Stomach (tissue), 9 donors: ENCODE data around the gene GTF3C4. TPM values are rescaled to one million over a fixed set of nuclear protein-coding genes. Genes with fewer than 3 reads are reported as not detected.
A peak's percentile ranks its signal among the peaks of the same experiment; 100 is the strongest.

Source experiments
- DNase-seq, 2 donors: peaks; one replicate each; pipeline versions ENCODE4 v3.0.0 to v3.0.0-alpha.2; 2013 to 2019
- H3K27ac ChIP-seq, 5 donors: fragments of 200-600 bp in 4 of 5; sonication (generic) in 4 of 5; one replicate each; pipeline ENCODE4 v1.5.1; 2013 to 2019; ENCODE audit warnings: mild to moderate bottlenecking in 1 of 5, moderate library complexity in 1 of 5
- H3K27me3 ChIP-seq, 3 donors: fragments of 200-600 bp; sonication (generic); one replicate each; pipeline ENCODE4 v1.5.1; 2017 to 2019; ENCODE audit warnings: mixed run types in 1 of 3
- H3K36me3 ChIP-seq, 4 donors: fragments of 200-600 bp; sonication (generic); 1 replicate in 3 of 4; 2 replicates in 1 of 4; pipeline ENCODE4 v1.5.1; 2016 to 2019
- H3K4me1 ChIP-seq, 4 donors: fragments of 200-600 bp; sonication (generic); one replicate each; pipeline ENCODE4 v1.5.1; 2016 to 2019
- H3K4me3 ChIP-seq, 4 donors: fragments of 200-600 bp; sonication (generic) in 3 of 4; one replicate each; pipeline ENCODE4 v1.5.1; 2016 to 2019; ENCODE audit warnings: mild to moderate bottlenecking in 1 of 4
- H3K9me3 ChIP-seq, 4 donors: fragments of 200-600 bp; sonication (generic); one replicate each; pipeline ENCODE4 v1.5.1; 2016 to 2019
- EP300 ChIP-seq: sonication (generic); formaldehyde crosslinking; IDR thresholded peaks from one replicate; pipeline ENCODE4 v1.6.1; 2017; ENCODE audit warnings: antibody characterized with exemption
- POLR2A ChIP-seq, 4 donors: fragments of 450-650 bp; IDR thresholded peaks; one replicate each; pipeline ENCODE4 v1.6.1; 2016; ENCODE audit warnings: antibody characterized with exemption in 4 of 4, control low read depth in 2 of 4, mild to moderate bottlenecking in 1 of 4, moderate library complexity in 1 of 4
- POLR2AphosphoS5 ChIP-seq, 3 donors: sonication (generic); formaldehyde crosslinking; IDR thresholded peaks; one replicate each; pipeline ENCODE4 v1.6.1; 2016; ENCODE audit warnings: antibody characterized with exemption in 3 of 3
- WGBS, 5 donors: extraction: QIAGEN DNeasy Blood & Tissue Kit in 3 of 5; methylation state at CpG; one replicate each; pipeline versions ENCODE4 v1.1.5 to v1.1.7; 2013 to 2018; 5-methylcytosine and 5-hydroxymethylcytosine counted together
- intact Hi-C: fragments of 100-400 bp; cut with DNase I; formaldehyde crosslinking; loops from one replicate; pipeline ENCODE4 v1.15.1; 2023; ENCODE audit warnings: low total_unique reads
- polyA plus RNA-seq, 3 donors: library from polyadenylated mRNA; stranded (reverse); fragments of 200-250 nt; gene quantifications; one replicate each; pipeline ENCODE4 v1.2.3, GENCODE V29; 2013
- total RNA-seq, 5 donors: library from RNA; depleted of rRNA; stranded (reverse); fragments of >200 nt; gene quantifications; one replicate each; pipeline versions ENCODE4 v1.1.0 to v1.2.3, GENCODE V29; 2014 to 2016
- TF ChIP-seq, protein P1 (sequence below), 7 experiments: fragments of 450-650 bp in 4 of 7; fragments of 200-600 bp in 3 of 7; sonication (generic) in 3 of 7; IDR thresholded peaks; one replicate each; pipeline ENCODE4 v1.5.1; 2016 to 2019; ENCODE audit warnings: antibody characterized with exemption in 7 of 7, control low read depth in 2 of 7, mild to moderate bottlenecking in 1 of 7
- donor health status: healthy with polysubstance abuse.
- donor health status: Bipolar disorder and iron deficiency.
- donor health status: healthy.

Gene GTF3C4
- total and polyA plus RNA-seq, 8 donors = 2.6 to 68.8 (median 11.4) TPM

DNA sequence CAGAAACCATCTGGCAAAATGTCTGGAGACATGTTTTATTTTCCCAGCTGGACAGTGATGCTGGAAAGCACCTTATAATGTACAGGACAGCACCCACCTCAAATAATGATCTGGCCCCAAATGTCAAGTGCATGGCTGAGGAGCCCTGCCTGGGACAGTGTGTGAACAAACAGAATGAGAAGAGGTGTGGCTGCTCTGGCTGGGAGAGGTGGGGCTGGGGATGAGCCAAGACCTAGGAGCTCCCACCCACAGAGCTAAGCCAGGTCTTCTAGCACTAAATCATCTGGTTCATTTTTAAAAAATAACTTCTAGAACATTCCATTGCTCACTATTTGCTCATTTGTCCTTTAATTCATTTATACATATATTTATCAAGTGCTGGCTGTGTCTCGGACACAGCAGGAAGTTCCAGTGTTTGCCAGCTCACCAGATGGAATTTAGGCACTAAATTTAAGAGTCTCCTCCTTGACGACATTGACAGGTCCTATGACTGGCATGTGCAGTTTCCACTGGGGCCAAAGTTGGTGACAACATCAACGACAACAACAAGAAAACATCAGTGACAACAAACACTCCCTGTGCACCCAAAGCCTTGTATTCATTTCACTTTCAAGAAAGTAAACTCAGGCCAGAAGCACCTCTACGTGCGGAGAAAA is 59.1 kb downstream of the GTF3C4 start:
- TF ChIP-seq EP300 (no peak), POLR2AphosphoS5 (IDR thresholded peaks at IDR 0.05) (no peak), POLR2A (IDR thresholded peaks at IDR 0.05) (no peak)
- TF ChIP-seq, protein P1, sequence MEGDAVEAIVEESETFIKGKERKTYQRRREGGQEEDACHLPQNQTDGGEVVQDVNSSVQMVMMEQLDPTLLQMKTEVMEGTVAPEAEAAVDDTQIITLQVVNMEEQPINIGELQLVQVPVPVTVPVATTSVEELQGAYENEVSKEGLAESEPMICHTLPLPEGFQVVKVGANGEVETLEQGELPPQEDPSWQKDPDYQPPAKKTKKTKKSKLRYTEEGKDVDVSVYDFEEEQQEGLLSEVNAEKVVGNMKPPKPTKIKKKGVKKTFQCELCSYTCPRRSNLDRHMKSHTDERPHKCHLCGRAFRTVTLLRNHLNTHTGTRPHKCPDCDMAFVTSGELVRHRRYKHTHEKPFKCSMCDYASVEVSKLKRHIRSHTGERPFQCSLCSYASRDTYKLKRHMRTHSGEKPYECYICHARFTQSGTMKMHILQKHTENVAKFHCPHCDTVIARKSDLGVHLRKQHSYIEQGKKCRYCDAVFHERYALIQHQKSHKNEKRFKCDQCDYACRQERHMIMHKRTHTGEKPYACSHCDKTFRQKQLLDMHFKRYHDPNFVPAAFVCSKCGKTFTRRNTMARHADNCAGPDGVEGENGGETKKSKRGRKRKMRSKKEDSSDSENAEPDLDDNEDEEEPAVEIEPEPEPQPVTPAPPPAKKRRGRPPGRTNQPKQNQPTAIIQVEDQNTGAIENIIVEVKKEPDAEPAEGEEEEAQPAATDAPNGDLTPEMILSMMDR (IDR thresholded peaks at IDR 0.05) = no peak
- 51 to 61% (median 59%) methylated on average over 5 of the region's 5 CpGs for WGBS, 5 donors
- no peak for DNase-seq
- intact Hi-C loops = no loop called here
- Histone ChIP-seq H3K4me3 (no peak overlapping the region), H3K36me3 (no peaks in the 10 kb centered on the region), H3K27ac (no peak overlapping the region), H3K9me3 (no peaks in the 10 kb centered on the region), H3K27me3 (peaks cover 0 to 15% (median 0%) of the 10 kb centered on the region in 3 donors), H3K4me1 (peaks cover 0 to 3% (median 0%) of the 10 kb centered on the region in 4 donors)

DNA sequence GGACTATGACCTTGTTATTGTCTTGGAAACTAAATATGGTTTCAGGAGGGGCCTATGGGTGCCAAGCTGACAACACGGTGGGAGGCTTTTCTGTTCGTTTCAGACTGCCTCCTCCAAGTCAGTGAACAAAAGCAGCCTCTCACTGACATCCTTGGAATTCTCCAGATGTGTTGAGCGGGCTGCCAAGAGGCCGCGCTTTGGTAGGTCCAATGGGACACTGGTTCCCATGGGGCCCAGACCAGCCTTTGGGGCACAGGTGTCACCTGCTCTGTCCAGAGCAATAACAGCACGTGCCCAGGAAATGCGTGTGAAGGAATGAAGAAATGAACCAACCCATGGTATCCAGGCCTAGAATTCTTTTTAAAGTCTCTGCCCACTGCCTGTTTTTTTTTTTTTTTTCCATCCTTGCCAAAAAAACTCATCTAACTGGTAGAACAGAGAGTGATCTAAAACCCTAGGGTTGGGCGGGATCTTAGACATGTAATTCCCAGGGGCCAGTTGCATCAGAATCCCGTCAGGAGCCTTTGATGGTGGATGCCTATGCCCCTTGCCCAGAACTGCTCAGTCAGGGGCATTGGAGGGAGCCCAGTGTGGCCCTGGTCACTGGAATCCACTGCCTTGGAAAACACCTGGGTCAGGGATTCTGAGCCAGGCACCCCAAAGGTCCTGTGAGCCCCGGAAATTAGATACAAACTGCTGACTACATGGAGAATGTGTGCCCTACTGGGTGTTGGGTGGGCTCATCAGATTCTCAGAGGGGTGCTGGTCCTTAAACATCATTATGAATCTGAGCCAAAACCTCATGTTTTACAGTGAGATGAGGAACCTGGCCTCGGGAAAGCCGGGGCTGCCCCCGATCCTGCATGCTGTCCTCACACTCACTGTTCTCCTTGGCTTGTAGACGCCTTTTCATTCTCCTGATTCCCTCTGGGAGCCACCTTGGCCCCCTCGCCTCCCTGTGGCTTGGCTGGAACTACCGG is 60.1 kb downstream of the GTF3C4 start:
- Histone ChIP-seq H3K4me3 (no peak overlapping the region), H3K9me3 (no peaks in the 10 kb centered on the region), H3K36me3 (no peaks in the 10 kb centered on the region), H3K27me3 (peaks cover 0 to 19% (median 0%) of the 10 kb centered on the region in 3 donors), H3K27ac (no peak overlapping the region), H3K4me1 (peaks cover 0 to 3% (median 0%) of the 10 kb centered on the region in 4 donors)
- WGBS, 5 donors = 83 to 91% (median 90%) methylated on average over 16 of the region's 16 CpGs
- TF ChIP-seq, protein P1 (IDR thresholded peaks at IDR 0.05) = no peak
- TF ChIP-seq EP300 (no peak), POLR2A (IDR thresholded peaks at IDR 0.05) (no peak), POLR2AphosphoS5 (IDR thresholded peaks at IDR 0.05) (no peak)
- no peak for DNase-seq
- intact Hi-C loops = no loop called here

DNA sequence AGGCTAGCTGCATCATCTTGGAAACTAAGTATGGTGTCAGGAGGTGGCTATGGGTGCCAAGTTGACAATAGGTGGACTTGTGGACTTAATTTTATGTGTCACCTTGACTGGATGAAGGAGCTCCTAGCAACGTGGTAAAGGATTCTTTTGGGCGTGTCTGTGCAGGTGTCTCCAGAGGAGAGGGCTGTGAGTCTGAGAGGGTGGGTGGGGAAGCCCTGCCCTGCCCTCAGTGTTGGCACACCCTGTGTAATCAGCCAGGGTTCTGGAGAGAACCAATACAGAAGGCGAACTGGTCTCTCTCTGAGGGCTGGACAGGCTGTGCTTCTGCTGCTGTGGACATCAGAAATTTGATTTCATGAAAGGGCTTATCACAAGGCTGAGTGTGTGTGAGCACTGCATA is 61.0 kb downstream of the GTF3C4 start:
- peak in 1 of 2 donors; percentile 24 for DNase-seq

More for the DNA sequence above, 61.0 kb downstream of the GTF3C4 start:
- H3K27ac ChIP-seq = no peak overlapping the region
- peaks cover 0 to 3% (median 0%) of the 10 kb centered on the region in 4 donors for H3K4me1 ChIP-seq
- no peak overlapping the region for H3K4me3 ChIP-seq
- TF ChIP-seq EP300 (no peak), POLR2AphosphoS5 (IDR thresholded peaks at IDR 0.05) (no peak), POLR2A (IDR thresholded peaks at IDR 0.05) (no peak)
- TF ChIP-seq, protein P1 (IDR thresholded peaks at IDR 0.05) = no peak
- H3K27me3 ChIP-seq = peaks cover 0 to 19% (median 0%) of the 10 kb centered on the region in 3 donors
- H3K36me3 ChIP-seq = no peaks in the 10 kb centered on the region
- H3K9me3 ChIP-seq = no peaks in the 10 kb centered on the region
- intact Hi-C loops = no loop called here
- WGBS, 5 donors = 43 to 73% (median 51%) methylated on average over 3 of the region's 3 CpGs
